GM12878 (cell line): ENCODE results near the gene THSD4. TPM values are rescaled to one million over a fixed set of nuclear protein-coding genes. Genes with fewer than 3 reads are reported as not detected.

Experiments used
- ATAC-seq: fragments of 200-7000 bp; cut with Tn5 transposase; 3 replicates; pipeline ENCODE4 v1.9.1; 2020; ENCODE audit warnings: mild to moderate bottlenecking, moderate library complexity
- BruUV-seq: library from RNA; stranded (reverse); fragments of 400-500 nt; replicated peaks from 2 replicates; lab custom pipeline; 2021; lab: Mats Ljungman, UMichigan
- CTCF ChIA-PET: fragments of 300-600 bp; sonication (Branson Sonifier 250); formaldehyde crosslinking; extraction: SDS; loops from one replicate; lab custom pipeline; 2021; ENCODE audit warnings: inconsistent platforms; lab: Yijun Ruan, JAX
- POLR2A ChIA-PET: fragments of 350-600 bp; formaldehyde crosslinking; extraction: SDS; loops from one replicate; lab custom pipeline; 2021; ENCODE audit warnings: inconsistent platforms; lab: Charles Lee
- RAD21 ChIA-PET: fragments of 300-600 bp; sonication (Branson Sonifier 250); formaldehyde crosslinking; loops from one replicate; lab custom pipeline; 2023; ENCODE audit warnings: antibody characterized with exemption; ENCODE audit not compliant: unreplicated experiment; lab: Charles Lee
- SMC1A ChIA-PET: fragments of 300-600 bp; sonication (Branson Sonifier 250); formaldehyde crosslinking; loops from one replicate; lab custom pipeline; 2023; ENCODE audit not compliant: unreplicated experiment, uncharacterized antibody; lab: Charles Lee
- DNase-seq: peaks from one replicate; pipeline ENCODE4 v3.0.0-alpha.2; 2011; ENCODE audit warnings: low read depth, low spot score
- FAIRE-seq: peaks from 3 replicates; lab custom pipeline; 2011; peaks lifted over from hg19 to GRCh38; lab: Jason Lieb, UNC
- H2AFZ ChIP-seq: 2 replicates; pipeline ENCODE4 v1.6.0; 2011; ENCODE audit warnings: low read depth, low read length, control low read depth; ENCODE audit not compliant: control insufficient read depth
- H3K27ac ChIP-seq: 2 replicates; pipeline ENCODE4 v1.5.1; 2011; ENCODE audit warnings: control low read depth; ENCODE audit not compliant: control insufficient read depth, insufficient read depth
- H3K27me3 ChIP-seq, 2 experiments: replicated peaks in 1 of 2; 2 replicates each; pipeline versions ENCODE4 v1.6.0 to v1.6.1; 2011; ENCODE audit warnings: low read length in 1 of 2; ENCODE audit not compliant: control insufficient read depth in 2 of 2, insufficient read depth in 2 of 2
- H3K36me3 ChIP-seq, 2 experiments: 2 replicates each; pipeline ENCODE4 v1.5.1; 2011; ENCODE audit warnings: low read length in 1 of 2; ENCODE audit not compliant: control insufficient read depth in 2 of 2, insufficient read depth in 2 of 2
- H3K4me1 ChIP-seq: 2 replicates; pipeline ENCODE4 v1.6.1; 2011; ENCODE audit warnings: mild to moderate bottlenecking, low read length, moderate library complexity, mixed read lengths; ENCODE audit not compliant: control insufficient read depth, insufficient read depth
- H3K4me2 ChIP-seq: 2 replicates; pipeline ENCODE4 v1.6.0; 2011; ENCODE audit warnings: control low read depth; ENCODE audit not compliant: control insufficient read depth, insufficient read depth
- H3K4me3 ChIP-seq: fragments of 200-600 bp; sonication (generic); 2 replicates; pipeline ENCODE4 v1.5.1; 2016
- H3K79me2 ChIP-seq: 2 replicates; pipeline ENCODE4 v1.6.0; 2011; ENCODE audit warnings: low read length; ENCODE audit not compliant: control insufficient read depth, insufficient read depth
- H3K9ac ChIP-seq: 2 replicates; pipeline ENCODE4 v1.8.0; 2011; ENCODE audit warnings: low read length, control low read depth, mixed read lengths; ENCODE audit not compliant: control insufficient read depth, insufficient read depth
- H3K9me3 ChIP-seq: replicated peaks from 3 replicates; pipeline ENCODE4 v1.5.1; 2011; ENCODE audit warnings: mild to moderate bottlenecking, low read length; ENCODE audit not compliant: control insufficient read depth, insufficient read depth
- H4K20me1 ChIP-seq: 2 replicates; pipeline ENCODE4 v1.6.0; 2011; ENCODE audit not compliant: control insufficient read depth, insufficient read depth
- EZH2 ChIP-seq: IDR thresholded peaks from 2 replicates; pipeline ENCODE4 v1.6.1; 2012; ENCODE audit warnings: low read depth, mild to moderate bottlenecking, control low read depth, inconsistent platforms, low read length, borderline replicate concordance; ENCODE audit not compliant: control insufficient read depth
- JUNB ChIP-seq: IDR thresholded peaks from 2 replicates; pipeline ENCODE4 v1.6.1; 2016; ENCODE audit warnings: antibody characterized with exemption, mild to moderate bottlenecking
- NBN ChIP-seq: fragments of 450-650 bp; IDR thresholded peaks from 2 replicates; pipeline ENCODE4 v1.6.1; 2016
- POLR2AphosphoS2 ChIP-seq: IDR thresholded peaks from 2 replicates; pipeline ENCODE4 v1.6.1; 2011; ENCODE audit warnings: low read depth, mild to moderate bottlenecking, low read length, improper control_type of control experiment, moderate library complexity
- RAD51 ChIP-seq: fragments of 450-650 bp; IDR thresholded peaks from 2 replicates; pipeline ENCODE4 v1.6.1; 2016; ENCODE audit warnings: moderate library complexity, mild to moderate bottlenecking, inconsistent platforms
- SMAD1 ChIP-seq: fragments of 450-650 bp; IDR thresholded peaks from 2 replicates; pipeline ENCODE4 v1.6.1; 2018; ENCODE audit warnings: mild to moderate bottlenecking, low read depth; ENCODE audit not compliant: partially characterized antibody
- SMC3 ChIP-seq: IDR thresholded peaks from 2 replicates; pipeline ENCODE4 v1.6.1; 2011; ENCODE audit warnings: low read length, improper control_type of control experiment, borderline replicate concordance
- SREBF2 ChIP-seq: IDR thresholded peaks from 2 replicates; pipeline ENCODE4 v1.6.1; 2012; ENCODE audit warnings: mild to moderate bottlenecking, low read length
- SUZ12 ChIP-seq: fragments of 200-600 bp; sonication (generic); IDR thresholded peaks from one replicate; pipeline ENCODE4 v1.6.1; 2018; ENCODE audit warnings: antibody characterized with exemption, mild to moderate bottlenecking; ENCODE audit not compliant: unreplicated experiment
- ZNF384 ChIP-seq: IDR thresholded peaks from 2 replicates; pipeline ENCODE4 v1.6.1; 2012; ENCODE audit warnings: low read depth, mild to moderate bottlenecking, low read length, improper control_type of control experiment, borderline replicate concordance
- WGBS: methylation state at CpG from one replicate; pipeline ENCODE4 v1.1.6; 2016; ENCODE audit warnings: low lambda C conversion rate; ENCODE audit not compliant: insufficient replicate concordance, insufficient coverage; ENCODE audit errors: missing lambda C conversion rate; 5-methylcytosine and 5-hydroxymethylcytosine counted together
- in situ Hi-C: fragments of 300-500 bp; cut with MboI; formaldehyde crosslinking; loops from 9 replicates; pipeline ENCODE4 v1.14.3; 2018; ENCODE audit warnings: mixed read lengths
- intact Hi-C: fragments of 100-400 bp; cut with micrococcal nuclease; formaldehyde crosslinking; loops from one replicate; pipeline ENCODE4 v1.14.2; 2022; ENCODE audit not compliant: unreplicated experiment
- polyA plus RNA-seq, 11 experiments: library from polyadenylated mRNA; depleted of rRNA in 4 of 11; unstranded in 6 of 11; stranded (reverse) in 5 of 11; fragments of >200 nt; fragmentation: Nextera tagmentation in 4 of 11; fragmentation: Illumina TruSeq in 1 of 11; extraction: Ambion mirVana in 4 of 11; extraction: Trizol in 1 of 11; gene quantifications; 1 replicate in 1 of 11; 2 replicates in 10 of 11; pipeline versions ENCODE4 v1.2.1 to v1.2.3, GENCODE V29; 2011 to 2016; ENCODE audit warnings: inconsistent platforms in 2 of 11, missing spikeins in 2 of 11, low read depth in 1 of 11
- total RNA-seq, 4 experiments: library from RNA; depleted of rRNA in 3 of 4; stranded (reverse); fragments of >200 nt in 3 of 4; fragmentation: Illumina TruSeq in 1 of 4; extraction: Trizol in 1 of 4; gene quantifications; 2 replicates each; pipeline versions ENCODE4 v1.2.1 to v1.2.3, GENCODE V29; 2013 to 2021
- TF ChIP-seq, protein P1 (sequence below): IDR thresholded peaks from 2 replicates; pipeline ENCODE4 v1.6.1; 2012; ENCODE audit warnings: low read depth, low read length, improper control_type of control experiment
- TF ChIP-seq, protein P2 (sequence below): IDR thresholded peaks from 2 replicates; pipeline ENCODE4 v1.6.1; 2011; ENCODE audit warnings: borderline replicate concordance, low read depth, mild to moderate bottlenecking, moderate library complexity, low read length; ENCODE audit not compliant: insufficient read depth, poor library complexity, severe bottlenecking

THSD4 gene
- total and polyA plus RNA-seq, 10 of the 15 experiments (the other 5 are each of a cell fraction or from before 2014, with no cell fraction given), result 0.04 to 0.13 (median 0.05) TPM; not detected in 7

GRCh38 chr15:71573599-71573998 lies 458.3 kb downstream of the THSD4 start:
- ChIA-PET POLR2A (no interaction called here), CTCF (no interaction called here), RAD21 (no interaction called here), SMC1A (interaction anchor here (0.5 kb wide), 1 partner anchor 1021 kb away, joined by 3 read pairs; no protein-coding TSS in a partner anchor)
- TF ChIP-seq RAD51 (no peak), NBN (no peak), SREBF2 (no peak), ZNF384 (no peak), POLR2AphosphoS2 (no peak), SUZ12 (no peak), EZH2 (no peak), SMC3 (no peak), JUNB (no peak), SMAD1 (no peak)
- TF ChIP-seq, protein P1, sequence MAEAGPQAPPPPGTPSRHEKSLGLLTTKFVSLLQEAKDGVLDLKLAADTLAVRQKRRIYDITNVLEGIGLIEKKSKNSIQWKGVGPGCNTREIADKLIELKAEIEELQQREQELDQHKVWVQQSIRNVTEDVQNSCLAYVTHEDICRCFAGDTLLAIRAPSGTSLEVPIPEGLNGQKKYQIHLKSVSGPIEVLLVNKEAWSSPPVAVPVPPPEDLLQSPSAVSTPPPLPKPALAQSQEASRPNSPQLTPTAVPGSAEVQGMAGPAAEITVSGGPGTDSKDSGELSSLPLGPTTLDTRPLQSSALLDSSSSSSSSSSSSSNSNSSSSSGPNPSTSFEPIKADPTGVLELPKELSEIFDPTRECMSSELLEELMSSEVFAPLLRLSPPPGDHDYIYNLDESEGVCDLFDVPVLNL, result no peak
- TF ChIP-seq, protein P2, sequence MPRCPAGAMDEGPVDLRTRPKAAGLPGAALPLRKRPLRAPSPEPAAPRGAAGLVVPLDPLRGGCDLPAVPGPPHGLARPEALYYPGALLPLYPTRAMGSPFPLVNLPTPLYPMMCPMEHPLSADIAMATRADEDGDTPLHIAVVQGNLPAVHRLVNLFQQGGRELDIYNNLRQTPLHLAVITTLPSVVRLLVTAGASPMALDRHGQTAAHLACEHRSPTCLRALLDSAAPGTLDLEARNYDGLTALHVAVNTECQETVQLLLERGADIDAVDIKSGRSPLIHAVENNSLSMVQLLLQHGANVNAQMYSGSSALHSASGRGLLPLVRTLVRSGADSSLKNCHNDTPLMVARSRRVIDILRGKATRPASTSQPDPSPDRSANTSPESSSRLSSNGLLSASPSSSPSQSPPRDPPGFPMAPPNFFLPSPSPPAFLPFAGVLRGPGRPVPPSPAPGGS, result no peak
- ATAC-seq, result no peak
- H3K27me3 ChIP-seq, result no peaks in the 10 kb centered on the region
- WGBS, result 13% methylated on average over 2 of the region's 2 CpGs
- no TSS peak for BruUV-seq
- H2AFZ ChIP-seq, result no peak overlapping the region
- no peak for FAIRE-seq
- H3K27ac ChIP-seq, result no peak overlapping the region
- no peaks in the 10 kb centered on the region for H4K20me1 ChIP-seq
- no peaks in the 10 kb centered on the region for H3K4me1 ChIP-seq
- no peak overlapping the region for H3K9ac ChIP-seq
- intact Hi-C loops, result no loop called here
- no peak overlapping the region for H3K4me3 ChIP-seq
- in situ Hi-C loops, result no loop called here
- no peak overlapping the region for H3K4me2 ChIP-seq
- no peak for DNase-seq
- no peaks in the 10 kb centered on the region for H3K79me2 ChIP-seq
- no peaks in the 10 kb centered on the region for H3K36me3 ChIP-seq
- no peaks in the 10 kb centered on the region for H3K9me3 ChIP-seq
